ENCODE measurements around the gene NSD1.
A peak's percentile ranks its signal among the peaks of the same experiment; 100 is the strongest.
"Not testable (repeated sequence)": the region's sequence is repeated elsewhere in the genome, so short reads cannot be mapped to it uniquely, and the experiment has no call there.

NSD1 gene

DNA sequence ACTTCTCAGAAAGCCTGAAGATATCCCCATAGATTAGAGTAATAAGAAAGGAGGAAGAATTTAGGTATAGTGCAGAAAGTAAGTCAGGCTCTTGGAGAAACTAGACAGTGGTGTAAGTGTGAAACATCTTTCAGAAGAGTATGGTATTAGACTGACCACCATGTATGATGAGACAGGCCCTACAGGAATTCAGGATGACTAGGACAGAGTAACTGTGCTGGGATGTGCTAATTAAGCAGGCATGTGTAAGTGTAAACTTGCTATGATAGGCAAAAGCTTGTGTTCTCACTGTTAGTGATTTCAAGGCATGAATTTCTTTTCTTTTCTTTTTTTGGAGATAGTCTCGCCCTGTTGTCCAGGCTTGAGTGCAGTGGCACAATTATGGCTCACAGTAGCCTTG, 99.2 kb downstream of the NSD1 start:
- DNase-seq = no peak

DNA sequence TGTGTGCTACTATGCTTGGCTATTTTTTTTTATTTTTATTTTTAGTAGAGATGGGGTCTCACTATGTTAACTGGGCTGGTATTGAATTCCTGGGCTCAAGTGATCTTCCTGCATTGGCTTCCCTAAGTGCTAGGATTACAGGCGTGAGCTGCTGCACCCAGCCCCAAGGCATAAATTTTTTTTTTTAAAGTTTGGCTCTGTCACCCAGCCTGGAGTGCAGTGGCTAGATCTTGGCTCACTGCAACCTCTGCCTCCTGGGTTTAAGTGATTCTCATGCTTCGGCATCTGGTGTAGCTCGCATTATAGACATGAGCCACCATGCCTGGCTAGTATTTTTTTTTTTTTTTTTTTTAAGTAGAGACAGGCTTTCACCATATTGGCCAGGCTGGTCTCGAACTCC, 99.6 kb downstream of the NSD1 start:
- DNase-seq = no peak

DNA sequence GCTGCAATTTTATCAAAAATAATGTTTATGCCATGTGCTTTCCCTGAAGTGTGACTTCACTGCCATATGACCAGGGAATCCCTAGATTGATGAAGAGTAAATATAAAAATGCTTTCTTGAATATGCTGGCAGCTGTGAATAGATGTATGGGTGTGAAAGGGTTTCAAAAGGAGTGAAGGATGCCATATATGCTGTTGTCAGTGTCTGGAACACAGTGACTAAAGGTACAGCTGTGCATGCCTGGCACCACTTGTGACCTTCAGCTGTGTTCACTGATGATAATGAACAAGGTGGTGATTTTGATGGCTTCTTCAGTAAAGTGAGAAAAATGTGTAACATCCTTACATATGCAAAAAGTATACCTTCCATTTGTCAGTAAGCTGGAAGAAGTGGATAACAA, 100.2 kb downstream of the NSD1 start:
- DNase-seq = no peak

DNA sequence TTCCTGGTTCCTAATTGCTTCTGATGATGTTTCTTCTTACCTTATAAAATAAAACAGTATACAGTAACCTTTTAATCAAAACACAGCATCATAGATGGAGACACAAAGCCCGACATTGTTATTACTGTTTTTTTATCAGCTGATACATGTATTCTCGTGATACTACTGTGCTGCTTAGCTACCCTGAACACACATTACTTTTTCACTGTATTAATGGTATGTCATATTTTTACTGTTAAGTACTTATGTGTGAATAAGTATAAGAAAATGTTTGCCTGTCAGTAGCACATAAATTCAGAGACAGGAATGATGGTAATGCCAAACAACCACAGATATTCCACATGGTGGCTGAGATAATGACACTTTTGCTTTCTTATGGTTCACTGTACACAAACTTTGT, 101.3 kb downstream of the NSD1 start:
- no peak for DNase-seq

DNA sequence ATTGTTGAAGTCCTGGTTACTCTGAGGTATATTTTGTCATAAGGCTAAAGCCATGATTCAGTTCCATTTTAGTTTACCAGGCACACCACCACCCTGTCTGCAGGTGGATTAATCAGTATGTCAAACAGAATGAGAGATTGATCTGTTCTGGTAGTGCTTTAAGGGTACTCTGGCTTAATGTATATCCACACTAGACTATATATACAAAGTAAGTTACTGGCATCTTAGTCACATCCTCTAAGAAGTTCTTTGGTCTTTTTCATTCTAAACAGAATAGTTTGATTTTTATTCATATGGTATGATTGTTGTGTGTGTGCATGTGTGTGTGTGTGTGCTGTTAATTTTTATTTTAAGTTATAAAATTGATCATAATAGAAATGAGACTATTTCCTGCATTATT, 108.2 kb downstream of the NSD1 start:
- DNase-seq = no peak

DNA sequence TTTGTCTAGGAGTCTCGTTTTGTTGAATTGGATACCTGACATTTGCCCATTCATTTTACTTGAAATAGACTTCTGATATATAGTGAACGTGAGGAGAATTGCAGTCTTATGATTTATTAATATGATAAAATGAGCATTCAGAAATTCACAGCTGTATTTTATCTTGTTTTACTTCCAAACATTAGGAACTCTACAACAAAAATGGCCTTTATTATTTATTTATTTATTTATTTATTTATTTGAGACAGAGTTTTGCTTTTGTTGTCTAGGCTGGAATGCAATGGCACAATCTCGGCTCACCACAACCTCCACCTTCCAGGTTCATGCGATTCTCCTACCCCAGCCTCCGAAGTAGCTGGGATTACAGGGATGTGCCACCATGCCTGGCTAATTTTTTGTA, 108.7 kb downstream of the NSD1 start:
- no peak for DNase-seq

DNA sequence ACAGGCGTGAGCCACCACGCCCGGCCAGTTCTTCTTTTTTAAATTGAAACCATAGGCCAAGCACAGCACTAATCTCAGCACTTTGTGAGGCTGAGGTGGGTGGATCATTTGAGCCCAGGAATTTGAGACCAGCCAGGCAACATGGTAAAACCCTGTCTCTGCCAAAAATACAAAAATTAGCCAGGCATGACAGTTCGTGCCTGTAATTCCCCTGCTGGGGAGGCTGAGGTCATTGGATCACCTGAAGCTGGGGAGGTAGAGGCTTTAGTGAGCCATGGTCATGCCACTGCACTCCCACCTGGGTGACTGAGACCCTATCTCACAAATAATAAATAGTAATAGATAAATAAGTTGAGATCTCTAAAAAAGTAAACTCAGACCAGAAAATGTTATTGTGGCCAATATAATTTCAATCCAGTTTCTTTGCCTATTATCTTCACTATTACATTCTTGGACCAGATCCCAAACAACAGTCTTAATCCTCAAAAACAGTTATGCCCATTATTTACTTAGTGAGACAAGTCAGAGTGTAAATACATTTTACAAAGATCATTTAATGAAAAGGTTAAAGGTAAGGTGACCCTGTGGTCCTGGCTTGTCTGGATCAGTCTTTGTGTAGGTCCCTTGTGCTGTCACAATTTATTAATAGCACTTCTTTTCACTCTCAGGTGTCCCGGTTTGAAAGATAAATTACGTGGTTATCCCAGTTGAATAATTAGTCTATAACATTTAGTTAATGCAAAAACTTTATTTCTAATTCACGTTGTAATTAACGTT, 116.4 kb downstream of the NSD1 start:
- no peak for DNase-seq

DNA sequence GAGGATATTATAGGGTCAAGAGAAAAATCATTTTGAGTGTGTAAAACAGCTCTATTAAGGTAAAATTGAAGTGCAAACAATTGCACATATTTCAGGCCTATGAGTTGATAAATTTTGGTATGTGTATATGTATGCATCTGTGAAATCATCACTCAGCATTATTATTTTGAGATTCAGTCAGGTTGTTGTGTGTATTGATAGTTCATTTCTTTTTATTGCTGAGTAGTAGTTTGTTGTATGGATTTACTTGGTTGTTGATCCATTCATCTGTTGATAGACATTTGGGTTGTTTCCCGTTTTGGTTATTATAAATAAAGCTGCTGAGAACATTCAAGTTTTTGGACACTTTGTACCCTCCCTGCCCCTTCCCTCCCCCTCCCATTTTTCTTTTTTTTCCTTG, 119.7 kb downstream of the NSD1 start:
- DNase-seq = no peak

DNA sequence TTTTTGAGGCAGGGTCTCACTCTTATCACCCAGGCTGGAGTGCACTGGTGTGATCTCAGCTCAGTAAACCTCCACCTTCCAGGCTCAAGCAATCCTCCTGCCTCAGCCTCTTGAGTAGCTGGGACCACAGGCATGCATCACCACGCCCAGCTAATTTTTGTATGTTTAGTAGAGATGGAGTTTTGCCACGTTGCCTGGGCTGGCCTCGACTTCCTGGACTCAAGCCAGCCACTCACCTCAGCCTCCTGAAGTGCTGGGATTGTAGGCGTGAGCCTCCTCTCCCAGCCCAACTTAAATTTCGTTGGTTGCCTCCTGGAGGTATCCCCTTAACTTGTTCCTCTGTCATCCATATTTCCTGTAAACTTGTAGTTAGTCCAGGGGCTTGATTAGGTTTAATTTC, 122.7 kb downstream of the NSD1 start:
- no peak for DNase-seq

DNA sequence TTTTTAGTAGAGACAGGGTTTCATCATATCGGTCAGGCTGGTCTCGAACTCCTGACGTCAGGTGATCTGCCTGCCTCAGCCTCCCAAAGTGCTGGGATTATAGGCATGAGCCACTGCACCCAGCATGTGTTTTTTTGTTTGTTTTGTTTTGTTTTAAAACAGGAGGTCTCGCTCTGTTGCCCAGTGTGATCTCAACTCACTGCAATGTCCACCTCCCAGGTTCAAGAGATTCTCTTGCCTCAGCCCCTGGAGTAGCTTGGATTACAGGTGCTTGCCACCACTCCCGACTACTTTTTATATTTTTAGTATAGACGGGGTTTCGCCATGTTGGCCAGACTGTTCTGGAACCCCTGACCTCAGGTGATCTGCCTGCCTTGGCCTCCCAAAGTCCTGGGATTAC, 125.1 kb downstream of the NSD1 start:
- DNase-seq = not testable (repeated sequence)

DNA sequence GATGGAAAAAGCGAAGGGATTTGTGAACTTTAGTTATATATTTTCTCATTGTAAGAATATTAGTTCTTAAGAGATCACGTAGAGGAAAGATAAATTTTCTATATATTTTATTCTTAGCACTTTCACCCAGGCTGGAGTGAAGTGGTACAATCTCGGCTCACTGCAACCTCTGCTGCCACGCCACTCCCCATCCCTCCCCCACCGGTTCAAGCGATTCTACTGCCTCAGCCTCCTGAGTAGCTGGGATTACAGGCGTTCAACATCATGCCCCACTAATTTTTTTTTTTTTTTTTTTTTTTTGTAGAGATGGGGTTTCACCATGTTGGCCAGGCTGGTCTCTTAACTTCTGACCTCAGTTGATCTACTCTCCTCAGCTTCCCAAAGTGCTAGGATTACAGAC, 127.4 kb downstream of the NSD1 start:
- DNase-seq = no peak

DNA sequence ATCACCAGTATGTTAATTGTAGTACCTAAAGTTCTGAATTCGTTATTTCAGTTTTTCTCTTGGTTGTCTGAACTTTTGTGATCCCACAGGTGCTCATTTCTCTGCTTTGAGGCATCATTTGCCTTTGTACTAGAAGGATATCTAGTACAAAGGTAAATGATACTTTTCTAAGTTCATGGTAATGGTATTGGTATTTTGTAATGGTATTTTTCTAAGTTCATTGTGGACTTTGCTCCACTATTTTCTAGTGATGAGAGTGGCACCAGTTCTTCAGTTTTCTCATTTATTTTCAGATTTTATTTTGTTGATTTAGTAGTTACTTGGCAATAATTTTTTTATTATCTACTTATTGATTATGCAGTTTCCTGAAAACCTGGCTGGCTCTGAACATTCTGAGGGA, 127.9 kb downstream of the NSD1 start:
- DNase-seq = no peak

DNA sequence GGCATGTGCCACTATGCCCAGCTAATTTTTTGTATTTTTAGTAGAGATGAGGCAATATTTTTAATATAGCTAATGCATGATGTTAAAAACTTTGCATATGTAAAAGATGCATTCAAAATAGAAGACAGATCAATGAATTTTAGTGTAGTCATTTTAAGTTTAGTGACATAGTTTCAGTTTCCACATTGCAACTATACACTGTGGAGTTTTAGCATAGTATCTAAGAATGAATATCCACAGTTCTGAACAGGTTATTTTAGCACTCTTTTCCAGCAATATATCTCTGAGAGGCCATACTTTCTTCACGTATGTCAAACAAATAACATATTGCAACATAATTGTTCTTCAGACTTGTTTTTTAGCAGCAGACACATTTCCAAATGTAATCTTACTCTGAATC, 130.6 kb downstream of the NSD1 start:
- DNase-seq = no peak

DNA sequence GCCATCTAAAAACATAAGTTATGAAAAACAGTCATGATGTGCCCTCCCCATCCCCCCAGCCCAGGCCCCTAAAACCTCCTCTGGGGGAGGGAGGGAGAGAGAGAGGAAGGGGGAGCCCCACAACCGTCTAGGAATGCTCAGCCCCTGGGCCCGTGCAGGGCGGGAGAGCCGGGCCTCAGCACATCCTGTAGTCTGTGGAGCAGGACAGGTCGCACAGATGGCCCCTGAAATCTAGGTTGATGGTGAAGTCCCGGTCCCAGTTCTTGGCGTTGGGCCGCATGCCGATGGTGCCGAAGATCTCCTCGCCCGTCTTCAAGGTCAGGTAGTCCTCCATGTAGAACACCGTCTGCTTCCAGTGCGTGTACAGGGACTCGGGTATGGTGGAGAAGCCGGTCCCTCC, 131.8 kb downstream of the NSD1 start:
- DNase-seq = no peak

DNA sequence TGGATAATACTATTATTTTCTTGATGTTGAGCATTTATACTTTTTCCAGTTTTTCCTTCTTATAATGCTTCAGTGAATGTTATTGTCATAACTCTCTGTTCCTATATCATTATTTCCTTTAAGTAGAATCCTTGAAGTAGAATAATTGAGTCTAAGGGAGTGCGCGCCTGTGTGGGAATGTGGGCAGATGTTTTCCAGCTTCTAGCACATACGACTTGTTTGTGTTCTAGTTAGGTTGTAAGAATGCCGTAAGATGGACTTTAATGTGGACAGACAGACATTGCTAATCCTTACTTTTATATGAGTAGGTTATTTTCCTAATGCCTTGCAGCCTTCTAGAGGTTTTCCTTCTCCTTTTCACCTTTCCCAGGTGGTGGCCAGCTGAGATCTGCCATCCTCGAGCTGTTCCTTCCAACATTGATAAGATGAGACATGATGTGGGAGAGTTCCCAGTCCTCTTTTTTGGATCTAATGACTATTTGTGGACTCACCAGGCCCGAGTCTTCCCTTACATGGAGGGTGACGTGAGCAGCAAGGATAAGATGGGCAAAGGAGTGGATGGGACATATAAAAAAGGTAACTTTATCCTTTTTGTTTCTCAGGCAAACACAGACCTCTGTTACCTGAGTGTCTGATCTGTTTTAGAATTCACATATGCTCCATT, 135.8 kb downstream of the NSD1 start:
- DNase-seq = no peak

DNA sequence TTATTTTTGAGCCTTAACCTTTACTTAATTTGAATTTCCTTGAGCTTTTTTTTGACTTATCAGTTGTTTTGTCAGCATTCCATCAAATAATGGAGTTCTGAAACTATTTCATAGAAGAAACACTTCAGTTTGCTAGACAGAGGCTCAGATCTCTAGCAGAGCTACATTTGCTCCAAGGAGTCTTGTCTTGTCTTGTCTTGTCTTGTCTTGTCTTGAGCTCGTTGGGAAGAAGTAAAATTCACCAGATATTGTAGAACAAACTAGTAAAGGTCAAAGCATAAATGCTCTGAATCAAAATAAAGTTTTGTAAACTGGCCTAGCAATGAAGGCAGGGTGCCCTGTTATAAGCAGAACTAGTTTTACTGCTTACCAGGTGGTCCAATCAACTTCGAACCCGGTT, 136.4 kb downstream of the NSD1 start:
- DNase-seq = no peak

DNA sequence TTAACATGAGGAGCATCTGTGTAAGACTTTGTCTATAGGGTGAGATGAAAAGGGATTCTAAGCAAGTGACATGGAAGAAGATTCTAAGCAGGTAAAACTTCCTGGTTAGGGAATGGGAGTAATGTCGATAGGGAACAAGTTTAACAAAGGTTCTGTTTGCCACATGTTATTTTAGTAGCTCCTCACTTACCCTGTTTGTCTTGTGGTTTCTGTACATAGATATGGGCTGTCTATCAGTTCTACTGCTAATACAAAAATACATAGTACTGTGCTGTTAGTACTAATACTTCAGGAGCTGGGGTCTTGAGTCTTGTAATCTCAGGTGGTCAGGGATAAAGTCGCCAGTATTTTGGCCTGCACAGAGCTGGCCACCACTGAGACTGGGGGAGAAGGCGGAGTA, 137.1 kb downstream of the NSD1 start:
- DNase-seq = no peak

DNA sequence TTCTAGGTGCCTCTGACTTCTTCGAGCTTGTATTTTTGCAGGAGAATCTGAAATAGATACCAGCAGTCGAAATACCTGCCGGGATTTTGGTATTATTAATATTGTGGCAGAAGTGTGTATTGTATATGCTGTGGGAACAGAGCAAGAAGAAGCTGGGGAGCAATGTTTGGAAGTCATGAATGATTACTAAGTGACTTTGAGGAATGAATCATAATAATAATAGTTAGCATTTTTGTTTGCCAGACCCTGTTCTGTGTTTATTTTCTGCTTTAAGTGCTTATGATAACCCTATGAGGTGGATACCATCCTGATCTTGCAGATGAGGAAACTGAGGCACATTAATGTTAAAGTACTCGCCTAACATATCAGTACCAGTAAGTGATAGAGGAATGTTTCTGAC, 137.5 kb downstream of the NSD1 start:
- DNase-seq = no peak

DNA sequence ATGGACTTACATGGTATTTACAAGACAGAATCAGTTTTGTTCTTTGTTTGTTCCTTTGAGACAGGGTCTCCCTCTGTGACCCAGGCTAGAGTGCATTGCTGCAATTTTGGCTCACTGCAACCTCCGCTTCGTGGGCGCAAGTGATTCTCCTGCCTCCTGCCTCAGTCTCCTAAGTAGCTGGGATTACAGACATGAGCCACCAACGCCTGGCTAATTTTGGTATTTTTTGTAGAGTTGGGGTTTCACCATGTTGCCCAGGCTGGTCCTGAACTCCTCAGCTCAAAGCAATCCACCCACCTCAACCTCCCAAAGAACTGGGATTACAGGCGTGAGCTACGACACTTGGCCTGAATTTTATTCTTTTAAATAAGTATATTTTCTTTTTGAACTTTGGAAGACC, 142.3 kb downstream of the NSD1 start:
- DNase-seq = no peak

DNA sequence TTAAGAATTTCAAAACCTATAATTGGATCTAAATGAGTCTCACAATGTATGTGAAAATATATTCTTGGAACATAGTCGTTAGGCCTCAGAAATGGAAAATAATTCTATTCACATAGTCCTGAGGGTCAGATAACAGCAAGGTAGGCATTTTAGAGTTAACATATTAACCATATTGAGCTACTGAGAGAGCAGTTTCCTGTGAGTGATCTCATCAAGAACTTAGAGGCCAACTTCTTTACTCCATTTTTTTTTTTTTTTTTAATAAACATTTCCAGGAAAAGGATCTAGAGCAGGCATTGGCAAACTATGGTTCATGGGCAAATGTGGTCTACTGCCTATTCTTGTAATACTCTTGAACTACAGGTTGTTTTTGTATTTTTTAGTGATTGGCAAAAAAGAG, 143.3 kb downstream of the NSD1 start:
- no peak for DNase-seq

DNA sequence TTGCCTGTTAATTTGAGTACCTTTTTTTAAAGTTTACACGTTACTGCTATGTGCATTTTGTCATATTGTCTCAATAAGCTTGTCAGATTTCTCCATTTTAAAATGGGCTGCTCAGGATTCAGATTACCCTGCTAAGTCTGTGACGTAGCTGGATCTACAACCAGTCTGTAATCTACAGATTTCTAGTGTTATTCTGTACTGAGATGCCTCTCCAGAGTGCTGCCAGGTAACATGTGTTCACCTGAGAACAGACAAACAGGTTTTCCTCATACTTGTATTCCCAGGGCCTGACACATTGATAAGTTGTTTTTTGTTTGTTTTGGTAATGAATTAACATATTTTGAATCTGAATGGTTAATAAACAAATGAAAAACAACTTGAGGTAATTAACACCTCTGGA, 154.6 kb downstream of the NSD1 start:
- DNase-seq = no peak

DNA sequence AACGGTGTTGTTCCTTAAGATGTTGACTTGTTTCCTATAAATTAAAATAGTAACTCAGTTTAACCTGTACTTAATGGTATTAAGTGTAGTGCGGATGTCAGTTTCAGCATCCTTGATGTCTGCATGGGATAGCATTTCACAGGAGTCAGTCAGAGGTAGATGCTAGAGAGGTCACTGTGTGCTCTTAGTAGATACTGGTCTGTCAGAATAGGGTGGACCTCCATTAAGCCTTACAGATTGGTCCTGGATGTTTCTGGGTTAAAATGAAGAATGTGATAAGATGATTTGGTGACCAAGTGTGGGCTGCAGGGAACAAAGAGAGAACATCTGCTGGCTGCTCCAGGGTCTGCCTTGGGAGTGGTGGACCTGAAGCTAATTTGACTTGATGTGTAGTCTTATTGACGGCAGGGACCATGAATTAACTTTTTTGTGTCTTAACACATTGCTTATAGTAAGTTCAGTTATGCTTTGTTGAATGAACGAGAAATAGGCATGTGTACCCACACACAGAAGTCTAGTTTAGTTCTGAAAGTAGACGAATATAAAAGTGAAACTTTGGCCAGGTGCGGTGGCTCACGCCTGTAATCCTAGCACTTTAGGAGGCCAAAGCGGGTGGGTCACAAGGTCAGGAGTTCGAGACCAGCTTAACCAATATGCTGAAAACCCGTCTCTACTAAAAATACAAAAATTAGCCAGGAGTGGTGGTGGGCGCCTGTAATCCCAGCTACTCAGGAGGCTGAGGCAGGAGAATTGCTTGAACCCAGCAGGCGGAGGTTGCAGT, 157.4 kb downstream of the NSD1 start:
- peak; percentile 71 for DNase-seq

DNA sequence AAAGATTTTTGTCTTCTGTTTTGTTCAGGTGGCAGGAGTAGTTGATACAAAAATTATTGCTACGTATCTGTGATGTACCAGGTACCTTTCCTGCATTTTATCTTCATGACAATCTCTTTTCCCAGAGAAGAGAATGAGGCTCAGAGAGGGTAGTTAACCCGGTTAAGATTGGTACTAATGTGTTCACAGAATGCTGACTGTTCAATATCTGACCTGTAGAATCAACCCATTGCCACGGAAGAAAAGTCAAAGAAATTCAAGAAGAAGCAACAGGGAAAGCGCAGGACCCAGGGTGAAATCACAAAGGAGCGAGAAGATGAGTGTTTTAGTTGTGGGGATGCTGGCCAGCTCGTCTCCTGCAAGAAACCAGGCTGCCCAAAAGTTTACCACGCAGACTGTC, 158.2 kb downstream of the NSD1 start:
- DNase-seq = no peak

All from MV-4-11 (cell line).